ENCODE measurements around the gene CATSPER3.

Gene CATSPER3

GRCh38 chr5:135051399-135051798, 83.7 kb downstream of the CATSPER3 start:
- DNase-seq (ENCODE audit: low read depth) = peak; percentile 8
- peaks cover 4% of the 10 kb centered on the region for H3K4me1 ChIP-seq (ENCODE audit: control insufficient read depth, insufficient read depth, low read length)
- no peak overlapping the region for H3K9ac ChIP-seq (ENCODE audit: low read length)
- H3K4me3 ChIP-seq (ENCODE audit: low read length) = no peak overlapping the region
- no peaks in the 10 kb centered on the region for H3K9me3 ChIP-seq (ENCODE audit: control insufficient read depth, low read length)
- peaks cover 87% of the 10 kb centered on the region for H3K27me3 ChIP-seq (replicated peaks; ENCODE audit: control insufficient read depth, insufficient read depth, low read length)
- H3K36me3 ChIP-seq (ENCODE audit: control insufficient read depth, insufficient read depth, low read length, severe bottlenecking) = no peaks in the 10 kb centered on the region

- DNase-seq (ENCODE audit: low read depth) = no peak
- Histone ChIP-seq H3K27me3 (replicated peaks; ENCODE audit: control insufficient read depth, insufficient read depth, low read length) (peaks cover 87% of the 10 kb centered on the region), H3K9ac (ENCODE audit: low read length) (no peak overlapping the region), H3K4me3 (ENCODE audit: low read length) (no peak overlapping the region), H3K4me1 (ENCODE audit: control insufficient read depth, insufficient read depth, low read length) (peaks cover 4% of the 10 kb centered on the region), H3K36me3 (ENCODE audit: control insufficient read depth, insufficient read depth, low read length, severe bottlenecking) (no peaks in the 10 kb centered on the region), H3K9me3 (ENCODE audit: control insufficient read depth, low read length) (no peaks in the 10 kb centered on the region)
Measured at GRCh38 chr5:135051872-135052271, 84.2 kb downstream of the CATSPER3 start.

- Histone ChIP-seq H3K9ac (ENCODE audit: low read length) (no peak overlapping the region), H3K4me3 (ENCODE audit: low read length) (no peak overlapping the region), H3K4me1 (ENCODE audit: control insufficient read depth, insufficient read depth, low read length) (peaks cover 4% of the 10 kb centered on the region), H3K27me3 (replicated peaks; ENCODE audit: control insufficient read depth, insufficient read depth, low read length) (peaks cover 81% of the 10 kb centered on the region), H3K36me3 (ENCODE audit: control insufficient read depth, insufficient read depth, low read length, severe bottlenecking) (no peaks in the 10 kb centered on the region), H3K9me3 (ENCODE audit: control insufficient read depth, low read length) (no peaks in the 10 kb centered on the region)
- DNase-seq (ENCODE audit: low read depth) = no peak
Measured at GRCh38 chr5:135052511-135053145, 84.9 kb downstream of the CATSPER3 start.

- peaks cover 4% of the 10 kb centered on the region for H3K4me1 ChIP-seq (ENCODE audit: control insufficient read depth, insufficient read depth, low read length)
- no peak overlapping the region for H3K4me3 ChIP-seq (ENCODE audit: low read length)
- no peak overlapping the region for H3K9ac ChIP-seq (ENCODE audit: low read length)
- no peaks in the 10 kb centered on the region for H3K9me3 ChIP-seq (ENCODE audit: control insufficient read depth, low read length)
- no peaks in the 10 kb centered on the region for H3K36me3 ChIP-seq (ENCODE audit: control insufficient read depth, insufficient read depth, low read length, severe bottlenecking)
- DNase-seq (ENCODE audit: low read depth) = no peak
- H3K27me3 ChIP-seq (replicated peaks; ENCODE audit: control insufficient read depth, insufficient read depth, low read length) = peaks cover 78% of the 10 kb centered on the region
Measured at GRCh38 chr5:135053278-135053677, 85.6 kb downstream of the CATSPER3 start.

- no peak overlapping the region for H3K4me3 ChIP-seq (ENCODE audit: low read length)
- peaks cover 4% of the 10 kb centered on the region for H3K4me1 ChIP-seq (ENCODE audit: control insufficient read depth, insufficient read depth, low read length)
- H3K9ac ChIP-seq (ENCODE audit: low read length) = no peak overlapping the region
- H3K9me3 ChIP-seq (ENCODE audit: control insufficient read depth, low read length) = no peaks in the 10 kb centered on the region
- H3K36me3 ChIP-seq (ENCODE audit: control insufficient read depth, insufficient read depth, low read length, severe bottlenecking) = no peaks in the 10 kb centered on the region
- no peak for DNase-seq (ENCODE audit: low read depth)
- H3K27me3 ChIP-seq (replicated peaks; ENCODE audit: control insufficient read depth, insufficient read depth, low read length) = peaks cover 78% of the 10 kb centered on the region
Measured at GRCh38 chr5:135053989-135054388, 86.3 kb downstream of the CATSPER3 start.

- Histone ChIP-seq H3K4me3 (ENCODE audit: low read length) (no peak overlapping the region), H3K4me1 (ENCODE audit: control insufficient read depth, insufficient read depth, low read length) (peaks cover 4% of the 10 kb centered on the region), H3K36me3 (ENCODE audit: control insufficient read depth, insufficient read depth, low read length, severe bottlenecking) (no peaks in the 10 kb centered on the region), H3K27me3 (replicated peaks; ENCODE audit: control insufficient read depth, insufficient read depth, low read length) (peaks cover 76% of the 10 kb centered on the region), H3K9me3 (ENCODE audit: control insufficient read depth, low read length) (no peaks in the 10 kb centered on the region), H3K9ac (ENCODE audit: low read length) (no peak overlapping the region)
- no peak for DNase-seq (ENCODE audit: low read depth)
Measured at GRCh38 chr5:135054546-135054945, 86.8 kb downstream of the CATSPER3 start.

GRCh38 chr5:135055396-135055795, 87.7 kb downstream of the CATSPER3 start:
- no peak for DNase-seq (ENCODE audit: low read depth)
- Histone ChIP-seq H3K36me3 (ENCODE audit: control insufficient read depth, insufficient read depth, low read length, severe bottlenecking) (no peaks in the 10 kb centered on the region), H3K4me1 (ENCODE audit: control insufficient read depth, insufficient read depth, low read length) (peaks cover 4% of the 10 kb centered on the region), H3K9me3 (ENCODE audit: control insufficient read depth, low read length) (no peaks in the 10 kb centered on the region), H3K4me3 (ENCODE audit: low read length) (no peak overlapping the region), H3K27me3 (replicated peaks; ENCODE audit: control insufficient read depth, insufficient read depth, low read length) (peaks cover 68% of the 10 kb centered on the region), H3K9ac (ENCODE audit: low read length) (no peak overlapping the region)

- Histone ChIP-seq H3K36me3 (ENCODE audit: control insufficient read depth, insufficient read depth, low read length, severe bottlenecking) (no peaks in the 10 kb centered on the region), H3K4me3 (ENCODE audit: low read length) (no peak overlapping the region), H3K9ac (ENCODE audit: low read length) (no peak overlapping the region), H3K27me3 (replicated peaks; ENCODE audit: control insufficient read depth, insufficient read depth, low read length) (peaks cover 61% of the 10 kb centered on the region), H3K9me3 (ENCODE audit: control insufficient read depth, low read length) (no peaks in the 10 kb centered on the region), H3K4me1 (ENCODE audit: control insufficient read depth, insufficient read depth, low read length) (no peaks in the 10 kb centered on the region)
- no peak for DNase-seq (ENCODE audit: low read depth)
Measured at GRCh38 chr5:135056316-135057030, 88.8 kb downstream of the CATSPER3 start.

- H3K4me1 ChIP-seq (ENCODE audit: control insufficient read depth, insufficient read depth, low read length) = no peaks in the 10 kb centered on the region
- H3K9me3 ChIP-seq (ENCODE audit: control insufficient read depth, low read length) = no peaks in the 10 kb centered on the region
- H3K36me3 ChIP-seq (ENCODE audit: control insufficient read depth, insufficient read depth, low read length, severe bottlenecking) = no peaks in the 10 kb centered on the region
- no peak for DNase-seq (ENCODE audit: low read depth)
- H3K27me3 ChIP-seq (replicated peaks; ENCODE audit: control insufficient read depth, insufficient read depth, low read length) = peaks cover 53% of the 10 kb centered on the region
- no peak overlapping the region for H3K4me3 ChIP-seq (ENCODE audit: low read length)
- H3K9ac ChIP-seq (ENCODE audit: low read length) = no peak overlapping the region
Measured at GRCh38 chr5:135057233-135057632, 89.5 kb downstream of the CATSPER3 start.

- H3K9me3 ChIP-seq (ENCODE audit: control insufficient read depth, low read length) = no peaks in the 10 kb centered on the region
- H3K36me3 ChIP-seq (ENCODE audit: control insufficient read depth, insufficient read depth, low read length, severe bottlenecking) = no peaks in the 10 kb centered on the region
- H3K27me3 ChIP-seq (replicated peaks; ENCODE audit: control insufficient read depth, insufficient read depth, low read length) = peaks cover 54% of the 10 kb centered on the region
- no peak for DNase-seq (ENCODE audit: low read depth)
- no peak overlapping the region for H3K9ac ChIP-seq (ENCODE audit: low read length)
- no peak overlapping the region for H3K4me3 ChIP-seq (ENCODE audit: low read length)
- no peaks in the 10 kb centered on the region for H3K4me1 ChIP-seq (ENCODE audit: control insufficient read depth, insufficient read depth, low read length)
Measured at GRCh38 chr5:135058331-135058732, 90.6 kb downstream of the CATSPER3 start.

GRCh38 chr5:135059000-135059923, 91.6 kb downstream of the CATSPER3 start:
- H3K4me3 ChIP-seq (ENCODE audit: low read length) = no peak overlapping the region
- no peaks in the 10 kb centered on the region for H3K9me3 ChIP-seq (ENCODE audit: control insufficient read depth, low read length)
- no peaks in the 10 kb centered on the region for H3K4me1 ChIP-seq (ENCODE audit: control insufficient read depth, insufficient read depth, low read length)
- no peak for DNase-seq (ENCODE audit: low read depth)
- H3K36me3 ChIP-seq (ENCODE audit: control insufficient read depth, insufficient read depth, low read length, severe bottlenecking) = no peaks in the 10 kb centered on the region
- peaks cover 54% of the 10 kb centered on the region for H3K27me3 ChIP-seq (replicated peaks; ENCODE audit: control insufficient read depth, insufficient read depth, low read length)
- H3K9ac ChIP-seq (ENCODE audit: low read length) = no peak overlapping the region

Data from adipocyte (in vitro differentiated cells).